ENCODE results near the gene NOLC1. TPM values are rescaled to one million over a fixed set of nuclear protein-coding genes. Genes with fewer than 3 reads are reported as not detected.
A peak's percentile ranks its signal among the peaks of the same experiment; 100 is the strongest.

Gene NOLC1
- total and polyA plus RNA-seq, 2 of the 13 experiments (the other 11 are each of a cell fraction or from before 2014, with no cell fraction given): 50.6 to 81.0 TPM

GRCh38 chr10:102114861-102115618 is 37.1 kb upstream of the NOLC1 start:
- CTCF ChIA-PET (ENCODE audit: low intra/inter-chr PET ratio, low total read pairs): no interaction called here
- 1% methylated on average over 22 of the region's 23 CpGs for WGBS (ENCODE audit: low lambda C conversion rate)
- H2AFZ ChIP-seq (ENCODE audit: low read length): no peak overlapping the region
- POLR2A ChIA-PET: interaction anchor here (0.6 to 3.2 kb wide), 15 partner anchors 10 to 305 kb away, joined by 3 to 28 read pairs (median 4); partner anchors contain the start of genes FBXL15, NOLC1, OGA and PPRC1
- peak overlapping the region; percentile 77 for H3K4me2 ChIP-seq (ENCODE audit: low read depth, low read length)
- H4K20me1 ChIP-seq (ENCODE audit: insufficient read depth, low read length): peaks cover 9% of the 10 kb centered on the region
- H3K9me3 ChIP-seq (ENCODE audit: low read length): no peaks in the 10 kb centered on the region
- H3K27me3 ChIP-seq (ENCODE audit: control insufficient read depth in 1 of 2, insufficient read depth in 2 of 2, low read length in 2 of 2): no peaks in the 10 kb centered on the region
- H3K4me3 ChIP-seq (replicated peaks in 1 of 3; ENCODE audit: insufficient read depth in 1 of 3, low read depth in 2 of 3, low read length in 3 of 3): peak overlapping the region; percentile 77 to 96 (median 86)
- H3K4me1 ChIP-seq (ENCODE audit: insufficient read depth, low read length): peaks cover 66% of the 10 kb centered on the region
- no TSS peak for BruUV-seq (replicated peaks)
- FAIRE-seq (peak; percentile 48), DNase-seq (ENCODE audit: low spot score) (peak; percentile 79), ATAC-seq (peak; percentile 83)
- intact Hi-C loops (cut with micrococcal nuclease; ENCODE audit: unreplicated experiment): loop anchor here (5.0 kb wide), 1 partner anchor 48 kb away; the partner anchor contains the start of gene HPS6
- peaks cover 10 to 19% of the 10 kb centered on the region in 2 experiments; a peak in 4 of 5 replicates for H3K36me3 ChIP-seq (replicated peaks in 1 of 2; ENCODE audit: control insufficient read depth in 1 of 2, insufficient read depth in 2 of 2, low read length in 2 of 2)
- H3K9ac ChIP-seq (ENCODE audit: insufficient read depth, low read depth, low read length): peak overlapping the region; percentile 59
- in situ Hi-C loops (cut with HindIII; ENCODE audit: extremely low pct_ligation_motif_present, low pct_unique_long_range_greater_than_20kb): no loop called here
- peaks cover 20% of the 10 kb centered on the region for H3K79me2 ChIP-seq (ENCODE audit: insufficient read depth, low read length)
- no peak overlapping the region for H3K27ac ChIP-seq (ENCODE audit: extremely low read length, insufficient read depth, low read length)
- 0 out of 4 replicates have a peak, but pooled peaks of 1 of the 2 experiments have one; percentile 6 for TF ChIP-seq EP300 (IDR thresholded peaks at IDR 0.05; ENCODE audit: low read depth in 2 of 2, low read length in 2 of 2)
- TF ChIP-seq EP300 (CRISPR knock-in tag; IDR thresholded peaks at IDR 0.05; ENCODE audit: borderline replicate concordance): peak; percentile 9; the same call in 1 of the 2 replicates
- no peak for TF ChIP-seq STAG1 (CRISPR knock-in tag; IDR thresholded peaks at IDR 0.05)
- no peak for TF ChIP-seq RARG (CRISPR knock-in tag; IDR thresholded peaks at IDR 0.05; ENCODE audit: low read depth)
- no peak for TF ChIP-seq ZNF460 (CRISPR knock-in tag; IDR thresholded peaks at IDR 0.05; ENCODE audit: borderline replicate concordance)
- TF ChIP-seq MAX (IDR thresholded peaks at IDR 0.05): no peak
- TF ChIP-seq PRDM4 (CRISPR knock-in tag; IDR thresholded peaks at IDR 0.05; ENCODE audit: borderline replicate concordance): no peak
- TF ChIP-seq ZNF761 (CRISPR knock-in tag; conservative IDR thresholded peaks at IDR 0.05): no peak
- peak; percentile 27; the same call in 1 of the 2 replicates for TF ChIP-seq ZNF7 (CRISPR knock-in tag; IDR thresholded peaks at IDR 0.05)
- TF ChIP-seq GZF1 (CRISPR knock-in tag; IDR thresholded peaks at IDR 0.05): no peak
- no peak for TF ChIP-seq KDM3A (CRISPR knock-in tag; IDR thresholded peaks at IDR 0.05; ENCODE audit: low read depth)
- TF ChIP-seq SNAI1 (CRISPR knock-in tag; IDR thresholded peaks at IDR 0.05; ENCODE audit: borderline replicate concordance): no peak
- TF ChIP-seq THAP11 (CRISPR knock-in tag; IDR thresholded peaks at IDR 0.05): peak; percentile 62; the same call in 1 of the 2 replicates
- no peak for TF ChIP-seq ZFP90 (CRISPR knock-in tag; IDR thresholded peaks at IDR 0.05; ENCODE audit: borderline replicate concordance)

Measured in HepG2 (cell line).